ENCODE data around the gene BORA. TPM values are rescaled to one million over a fixed set of nuclear protein-coding genes. Genes with fewer than 3 reads are reported as not detected.
"Not testable (repeated sequence)": the region's sequence is repeated elsewhere in the genome, so short reads cannot be mapped to it uniquely, and the experiment has no call there.

Gene BORA
- total RNA-seq, 1 donor from 2014 or later = 18.5 TPM

- TF ChIP-seq, protein P1, sequence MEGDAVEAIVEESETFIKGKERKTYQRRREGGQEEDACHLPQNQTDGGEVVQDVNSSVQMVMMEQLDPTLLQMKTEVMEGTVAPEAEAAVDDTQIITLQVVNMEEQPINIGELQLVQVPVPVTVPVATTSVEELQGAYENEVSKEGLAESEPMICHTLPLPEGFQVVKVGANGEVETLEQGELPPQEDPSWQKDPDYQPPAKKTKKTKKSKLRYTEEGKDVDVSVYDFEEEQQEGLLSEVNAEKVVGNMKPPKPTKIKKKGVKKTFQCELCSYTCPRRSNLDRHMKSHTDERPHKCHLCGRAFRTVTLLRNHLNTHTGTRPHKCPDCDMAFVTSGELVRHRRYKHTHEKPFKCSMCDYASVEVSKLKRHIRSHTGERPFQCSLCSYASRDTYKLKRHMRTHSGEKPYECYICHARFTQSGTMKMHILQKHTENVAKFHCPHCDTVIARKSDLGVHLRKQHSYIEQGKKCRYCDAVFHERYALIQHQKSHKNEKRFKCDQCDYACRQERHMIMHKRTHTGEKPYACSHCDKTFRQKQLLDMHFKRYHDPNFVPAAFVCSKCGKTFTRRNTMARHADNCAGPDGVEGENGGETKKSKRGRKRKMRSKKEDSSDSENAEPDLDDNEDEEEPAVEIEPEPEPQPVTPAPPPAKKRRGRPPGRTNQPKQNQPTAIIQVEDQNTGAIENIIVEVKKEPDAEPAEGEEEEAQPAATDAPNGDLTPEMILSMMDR (conservative IDR thresholded peaks at IDR 0.05) = no peak
- Mint-ChIP-seq H3K4me1 (no peaks in the 10 kb centered on the region), H3K36me3 (ENCODE audit: low read depth) (peaks cover 8% of the 10 kb centered on the region), H3K27ac (ENCODE audit: unreplicated experiment) (no peak overlapping the region), H3K9me3 (no peaks in the 10 kb centered on the region), H3K27me3 (ENCODE audit: low read depth) (no peaks in the 10 kb centered on the region), H3K4me3 (no peak overlapping the region)
- DNase-seq (ENCODE audit: low read depth, low spot score) = no peak
Measured at GRCh38 chr13:72760189-72760588, 32.5 kb downstream of the BORA start.

- TF ChIP-seq, protein P1 (conservative IDR thresholded peaks at IDR 0.05) = no peak
- Mint-ChIP-seq H3K27me3 (ENCODE audit: low read depth) (no peaks in the 10 kb centered on the region), H3K4me3 (no peak overlapping the region), H3K27ac (ENCODE audit: unreplicated experiment) (no peak overlapping the region), H3K4me1 (no peaks in the 10 kb centered on the region), H3K9me3 (no peaks in the 10 kb centered on the region), H3K36me3 (ENCODE audit: low read depth) (peaks cover 8% of the 10 kb centered on the region)
- no peak for DNase-seq (ENCODE audit: low read depth, low spot score)
Measured at GRCh38 chr13:72763411-72763810, 35.7 kb downstream of the BORA start.

DNA sequence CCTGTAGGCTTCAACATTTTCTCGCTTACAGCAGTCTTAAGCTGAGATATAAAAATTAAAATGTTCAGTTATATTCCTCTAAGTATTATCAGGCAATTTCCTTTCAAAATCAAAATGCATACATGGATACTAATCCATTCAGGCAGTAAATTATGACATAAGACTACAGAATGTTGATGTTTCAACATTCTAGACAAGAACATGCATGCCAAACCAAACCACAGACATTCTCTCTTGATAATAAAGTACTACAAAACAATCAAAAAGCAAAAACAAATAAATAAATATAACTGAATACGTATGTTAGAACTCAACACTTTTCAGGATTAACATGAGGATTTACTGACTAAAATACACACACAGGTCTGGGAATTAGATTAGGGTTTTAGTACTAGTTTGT, 46.3 kb downstream of the BORA start:
- no peak for DNase-seq (ENCODE audit: low read depth, low spot score)
- Mint-ChIP-seq H3K27me3 (ENCODE audit: low read depth) (no peaks in the 10 kb centered on the region), H3K27ac (ENCODE audit: unreplicated experiment) (no peak overlapping the region), H3K36me3 (ENCODE audit: low read depth) (peaks cover 3% of the 10 kb centered on the region), H3K9me3 (no peaks in the 10 kb centered on the region), H3K4me3 (no peak overlapping the region), H3K4me1 (no peaks in the 10 kb centered on the region)
- TF ChIP-seq, protein P1 (conservative IDR thresholded peaks at IDR 0.05) = no peak

GRCh38 chr13:72781451-72782439, 54.0 kb downstream of the BORA start, which contains the start of the genes DIS3 and PIBF1:
Gene DIS3 (minus strand): TSS chr13:72781900. CDS start chr13:72781832, 68 bp downstream.
Gene PIBF1 (plus strand): TSS chr13:72782133. CDS start chr13:72783470, 1,337 bp downstream.
- H3K36me3 Mint-ChIP-seq (ENCODE audit: low read depth) = peaks cover 4% of the 10 kb centered on the region
- peak within 1 kb of the TSS; percentile 96 for H3K4me3 Mint-ChIP-seq
- peaks cover 45% of the 10 kb centered on the region for H3K4me1 Mint-ChIP-seq
- peak within 1 kb of the TSS; percentile 97 for H3K27ac Mint-ChIP-seq (ENCODE audit: unreplicated experiment)
- TF ChIP-seq, protein P1 (conservative IDR thresholded peaks at IDR 0.05) = peak; percentile 28
- DNase-seq (ENCODE audit: low read depth, low spot score) = peak; percentile 88
- no peaks in the 10 kb centered on the region for H3K9me3 Mint-ChIP-seq
- no peaks in the 10 kb centered on the region for H3K27me3 Mint-ChIP-seq (ENCODE audit: low read depth)

GRCh38 chr13:72782717-72783116, 55.0 kb downstream of the BORA start:
- H3K9me3 Mint-ChIP-seq = no peaks in the 10 kb centered on the region
- H3K4me1 Mint-ChIP-seq = peaks cover 45% of the 10 kb centered on the region
- H3K27me3 Mint-ChIP-seq (ENCODE audit: low read depth) = no peaks in the 10 kb centered on the region
- H3K27ac Mint-ChIP-seq (ENCODE audit: unreplicated experiment) = peak overlapping the region; percentile 97
- TF ChIP-seq, protein P1 (conservative IDR thresholded peaks at IDR 0.05) = no peak
- peak overlapping the region; percentile 96 for H3K4me3 Mint-ChIP-seq
- peaks cover 4% of the 10 kb centered on the region for H3K36me3 Mint-ChIP-seq (ENCODE audit: low read depth)
- no peak for DNase-seq (ENCODE audit: low read depth, low spot score)

- not testable (repeated sequence) for H3K36me3 Mint-ChIP-seq (ENCODE audit: low read depth); H3K27ac Mint-ChIP-seq (ENCODE audit: unreplicated experiment); DNase-seq (ENCODE audit: low read depth, low spot score); H3K27me3 Mint-ChIP-seq (ENCODE audit: low read depth); H3K9me3 Mint-ChIP-seq
- Mint-ChIP-seq H3K4me3 (peak overlapping the region; percentile 56), H3K4me1 (peaks cover 45% of the 10 kb centered on the region)
Measured at GRCh38 chr13:72784679-72785078, 57.0 kb downstream of the BORA start.

All from neural crest cell (in vitro differentiated cells).